Mucosa of rectum (tissue), 2 donors: ENCODE measurements around the gene MGAT4A.

Experiments
- H3K27ac ChIP-seq, 2 donors: one replicate each; pipeline ENCODE4 v1.7.0; 2013; ENCODE audit warnings: inconsistent platforms in 2 of 2, low read depth in 2 of 2, low read length in 2 of 2
- H3K27me3 ChIP-seq, 2 donors: one replicate each; pipeline ENCODE4 v1.7.0; 2013; ENCODE audit warnings: low read length in 2 of 2; ENCODE audit not compliant: control insufficient read depth in 2 of 2, insufficient read depth in 2 of 2
- H3K36me3 ChIP-seq, 2 donors: one replicate each; pipeline ENCODE4 v1.7.0; 2013; ENCODE audit warnings: low read length in 2 of 2; ENCODE audit not compliant: control insufficient read depth in 2 of 2, insufficient read depth in 2 of 2
- H3K4me1 ChIP-seq, 2 donors: one replicate each; pipeline ENCODE4 v1.7.0; 2013; ENCODE audit warnings: low read length in 2 of 2, mild to moderate bottlenecking in 1 of 2; ENCODE audit not compliant: control insufficient read depth in 2 of 2, insufficient read depth in 2 of 2
- H3K4me3 ChIP-seq, 2 donors: one replicate each; pipeline ENCODE4 v1.7.0; 2013; ENCODE audit warnings: low read length in 2 of 2
- H3K9ac ChIP-seq, 2 donors: one replicate each; pipeline ENCODE4 v1.7.0; 2013; ENCODE audit warnings: low read length in 2 of 2, low read depth in 1 of 2, mild to moderate bottlenecking in 1 of 2
- H3K9me3 ChIP-seq, 2 donors: one replicate each; pipeline ENCODE4 v1.7.0; 2013; ENCODE audit warnings: low read length in 2 of 2; ENCODE audit not compliant: control insufficient read depth in 2 of 2
- donor health status: healthy.
- donor health status: Normal muscosa, but diverticular disease.

Gene MGAT4A

GRCh38 chr2:98583816-98584618, 146.9 kb downstream of the MGAT4A start:
- Histone ChIP-seq H3K27ac (peak overlapping the region; percentile 43 to 45), H3K9me3 (no peaks in the 10 kb centered on the region), H3K4me1 (peaks cover 11 to 14% of the 10 kb centered on the region in 2 donors), H3K4me3 (peak overlapping the region in 1 of 2 donors; percentile 38), H3K36me3 (peaks cover 20 to 36% of the 10 kb centered on the region in 2 donors), H3K9ac (no peak overlapping the region), H3K27me3 (no peaks in the 10 kb centered on the region)

- Histone ChIP-seq H3K4me1 (peaks cover 11 to 14% of the 10 kb centered on the region in 2 donors), H3K27me3 (no peaks in the 10 kb centered on the region), H3K36me3 (peaks cover 17 to 36% of the 10 kb centered on the region in 2 donors)
Measured at GRCh38 chr2:98583276-98583675, 147.7 kb downstream of the MGAT4A start.

GRCh38 chr2:98582523-98582922, 148.4 kb downstream of the MGAT4A start:
- H3K27ac ChIP-seq, result no peak overlapping the region
- peaks cover 15 to 38% of the 10 kb centered on the region in 2 donors for H3K36me3 ChIP-seq
- H3K9me3 ChIP-seq, result no peaks in the 10 kb centered on the region
- H3K9ac ChIP-seq, result no peak overlapping the region
- H3K27me3 ChIP-seq, result no peaks in the 10 kb centered on the region
- no peak overlapping the region for H3K4me3 ChIP-seq
- H3K4me1 ChIP-seq, result peaks cover 11 to 14% of the 10 kb centered on the region in 2 donors

More at GRCh38 chr2:98583276-98583675, 147.7 kb downstream of the MGAT4A start:
- no peak overlapping the region for H3K4me3 ChIP-seq
- no peak overlapping the region for H3K27ac ChIP-seq
- no peak overlapping the region for H3K9ac ChIP-seq
- H3K9me3 ChIP-seq, result no peaks in the 10 kb centered on the region

GRCh38 chr2:98580656-98581284, 150.2 kb downstream of the MGAT4A start:
- no peak overlapping the region for H3K4me3 ChIP-seq
- H3K27me3 ChIP-seq, result no peaks in the 10 kb centered on the region
- peaks cover 18 to 50% of the 10 kb centered on the region in 2 donors for H3K36me3 ChIP-seq
- H3K4me1 ChIP-seq, result peaks cover 11 to 14% of the 10 kb centered on the region in 2 donors
- no peak overlapping the region for H3K27ac ChIP-seq
- H3K9me3 ChIP-seq, result no peaks in the 10 kb centered on the region
- H3K9ac ChIP-seq, result no peak overlapping the region

DNA sequence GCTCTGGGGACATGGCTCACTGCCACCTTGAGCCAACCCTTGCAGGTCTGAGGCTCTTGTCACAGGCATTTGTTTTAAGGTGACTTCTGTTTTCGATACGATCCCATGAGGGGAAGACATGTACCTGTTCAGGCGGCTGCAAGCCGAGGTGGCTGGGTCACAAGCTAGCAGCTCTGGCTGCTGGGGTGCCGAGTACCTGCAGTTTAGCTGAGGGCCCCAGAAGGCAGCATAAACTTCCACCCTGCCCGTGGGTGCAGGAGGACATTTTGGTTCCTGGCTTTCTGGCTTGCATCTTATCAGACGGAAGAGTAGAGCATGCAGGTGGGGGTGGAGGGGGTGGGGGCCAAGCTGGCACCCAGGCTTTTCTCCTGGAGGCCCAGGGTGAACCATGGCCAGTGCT, 151.0 kb downstream of the MGAT4A start:
- no peaks in the 10 kb centered on the region for H3K9me3 ChIP-seq
- H3K27me3 ChIP-seq, result no peaks in the 10 kb centered on the region
- no peak overlapping the region for H3K4me3 ChIP-seq
- no peak overlapping the region for H3K27ac ChIP-seq
- no peak overlapping the region for H3K9ac ChIP-seq
- H3K4me1 ChIP-seq, result peaks cover 11 to 14% of the 10 kb centered on the region in 2 donors
- peaks cover 16 to 55% of the 10 kb centered on the region in 2 donors for H3K36me3 ChIP-seq

DNA sequence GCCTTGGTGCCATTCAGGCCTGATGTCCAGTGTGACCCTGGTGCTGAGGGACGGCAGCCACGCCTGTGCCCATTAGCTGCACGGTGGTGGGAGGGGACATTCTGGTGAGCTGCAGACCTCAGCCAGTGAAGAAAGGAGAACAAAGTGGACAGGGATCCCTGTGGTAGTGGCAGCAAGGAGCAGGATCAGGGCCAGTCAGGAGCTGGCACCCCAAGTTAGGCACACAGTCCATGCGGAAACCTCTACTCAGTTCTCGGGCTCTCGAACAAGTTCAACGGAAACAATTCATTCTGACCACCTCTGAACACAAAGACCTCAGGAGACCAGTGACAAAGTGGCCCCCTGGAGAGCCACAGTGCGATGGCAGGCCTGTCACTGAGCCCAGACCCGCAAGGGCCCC, 152.7 kb downstream of the MGAT4A start:
- H3K36me3 ChIP-seq, result peaks cover 16 to 56% of the 10 kb centered on the region in 2 donors
- no peaks in the 10 kb centered on the region for H3K27me3 ChIP-seq
- no peaks in the 10 kb centered on the region for H3K9me3 ChIP-seq
- H3K9ac ChIP-seq, result no peak overlapping the region
- no peak overlapping the region for H3K27ac ChIP-seq
- H3K4me3 ChIP-seq, result no peak overlapping the region
- peaks cover 0 to 2% of the 10 kb centered on the region in 2 donors for H3K4me1 ChIP-seq

DNA sequence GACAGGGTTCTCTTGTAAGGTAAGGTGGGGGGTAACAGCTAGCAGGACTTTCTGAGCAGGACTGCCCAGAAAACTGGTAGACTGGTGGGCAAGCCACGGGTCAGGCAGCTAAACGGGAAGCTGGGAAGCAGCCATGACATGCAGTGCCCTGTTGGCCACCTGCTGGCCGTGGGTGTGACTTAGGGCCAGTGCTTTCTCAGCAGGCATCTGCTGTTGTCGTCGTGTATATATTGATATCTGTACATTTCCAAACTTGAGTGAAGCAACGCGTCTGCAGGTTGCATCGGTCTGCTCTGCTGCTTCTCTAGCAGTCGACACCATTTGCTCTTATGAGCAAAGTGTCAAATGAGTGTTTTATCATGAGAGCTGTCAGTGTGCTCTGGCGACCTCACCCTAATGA, 153.6 kb downstream of the MGAT4A start:
- Histone ChIP-seq H3K4me1 (no peaks in the 10 kb centered on the region), H3K9ac (no peak overlapping the region), H3K27ac (no peak overlapping the region), H3K36me3 (peaks cover 13 to 56% of the 10 kb centered on the region in 2 donors), H3K27me3 (no peaks in the 10 kb centered on the region), H3K4me3 (no peak overlapping the region), H3K9me3 (no peaks in the 10 kb centered on the region)

GRCh38 chr2:98576666-98577312, 154.1 kb downstream of the MGAT4A start:
- H3K9ac ChIP-seq, result no peak overlapping the region
- no peaks in the 10 kb centered on the region for H3K9me3 ChIP-seq
- H3K4me1 ChIP-seq, result no peaks in the 10 kb centered on the region
- H3K27ac ChIP-seq, result no peak overlapping the region
- no peak overlapping the region for H3K4me3 ChIP-seq
- H3K27me3 ChIP-seq, result no peaks in the 10 kb centered on the region
- peaks cover 10 to 53% of the 10 kb centered on the region in 2 donors for H3K36me3 ChIP-seq

- no peak overlapping the region for H3K27ac ChIP-seq
- H3K9me3 ChIP-seq, result no peaks in the 10 kb centered on the region
- H3K36me3 ChIP-seq, result peaks cover 11 to 64% of the 10 kb centered on the region in 2 donors
- H3K4me3 ChIP-seq, result no peak overlapping the region
- no peaks in the 10 kb centered on the region for H3K4me1 ChIP-seq
- no peaks in the 10 kb centered on the region for H3K27me3 ChIP-seq
- H3K9ac ChIP-seq, result no peak overlapping the region
Measured at GRCh38 chr2:98573426-98573825, 157.5 kb downstream of the MGAT4A start.

GRCh38 chr2:98572676-98573075, 158.3 kb downstream of the MGAT4A start:
- Histone ChIP-seq H3K27ac (no peak overlapping the region), H3K9ac (no peak overlapping the region), H3K36me3 (peaks cover 18 to 70% of the 10 kb centered on the region in 2 donors), H3K4me1 (peaks cover 0 to 4% of the 10 kb centered on the region in 2 donors), H3K4me3 (no peak overlapping the region), H3K27me3 (no peaks in the 10 kb centered on the region), H3K9me3 (no peaks in the 10 kb centered on the region)
